Upper lobe of left lung (tissue), 6 donors: ENCODE data around the gene MYO7A. TPM values are rescaled to one million over a fixed set of nuclear protein-coding genes. Genes with fewer than 3 reads are reported as not detected.

Experiments
- ATAC-seq, 2 donors: fragments of 200-7000 bp; cut with Tn5 transposase; one replicate each; pipeline ENCODE4 v1.9.1; 2022; ENCODE audit warnings: mild to moderate bottlenecking in 2 of 2, moderate library complexity in 2 of 2; ENCODE audit not compliant: low FRiP score in 2 of 2
- DNase-seq, 2 donors: peaks; one replicate each; pipeline ENCODE4 v3.0.0-alpha.2; 2019 to 2020
- H3K27ac ChIP-seq, 4 donors: fragments of 200-600 bp; sonication (generic); one replicate each; pipeline ENCODE4 v1.5.1; 2016 to 2019
- H3K27me3 ChIP-seq, 4 donors: fragments of 200-600 bp; sonication (generic); one replicate each; pipeline ENCODE4 v1.5.1; 2017 to 2019
- H3K36me3 ChIP-seq, 4 donors: fragments of 200-600 bp; sonication (generic); one replicate each; pipeline ENCODE4 v1.5.1; 2016 to 2019
- H3K4me1 ChIP-seq, 4 donors: fragments of 200-600 bp; sonication (generic); one replicate each; pipeline ENCODE4 v1.5.1; 2018 to 2019
- H3K4me3 ChIP-seq, 4 donors: fragments of 200-600 bp; sonication (generic); one replicate each; pipeline ENCODE4 v1.5.1; 2017 to 2019; ENCODE audit warnings: mild to moderate bottlenecking in 2 of 4, moderate library complexity in 1 of 4
- H3K9me3 ChIP-seq, 4 donors: fragments of 200-600 bp; sonication (generic); one replicate each; pipeline ENCODE4 v1.5.1; 2018 to 2019
- CTCF ChIP-seq, 6 experiments: fragments of 450-650 bp in 4 of 6; fragments of 200-600 bp in 2 of 6; sonication (generic) in 2 of 6; IDR thresholded peaks; one replicate each; pipeline ENCODE4 v1.5.1; 2016 to 2019; ENCODE audit warnings: antibody characterized with exemption in 6 of 6
- EP300 ChIP-seq, 4 donors: sonication (generic); formaldehyde crosslinking; IDR thresholded peaks; one replicate each; pipeline ENCODE4 v1.5.1; 2017; ENCODE audit warnings: antibody characterized with exemption in 4 of 4, control low read depth in 2 of 4
- POLR2A ChIP-seq, 4 donors: fragments of 450-650 bp; IDR thresholded peaks; one replicate each; pipeline ENCODE4 v1.5.1; 2016 to 2017; ENCODE audit warnings: antibody characterized with exemption in 4 of 4, mild to moderate bottlenecking in 2 of 4
- POLR2AphosphoS5 ChIP-seq, 2 donors: sonication (generic); formaldehyde crosslinking; IDR thresholded peaks; one replicate each; pipeline ENCODE4 v1.5.1; 2017; ENCODE audit warnings: antibody characterized with exemption in 2 of 2
- WGBS, 2 donors: methylation state at CpG; one replicate each; pipeline ENCODE4 v1.1.5; 2017 to 2018; 5-methylcytosine and 5-hydroxymethylcytosine counted together
- total RNA-seq, 6 donors: library from RNA; depleted of rRNA in 4 of 6; stranded (reverse); fragments of >200 nt in 4 of 6; gene quantifications; one replicate each; pipeline versions ENCODE4 v1.1.0 to v1.2.1, GENCODE V29; 2016 to 2021
- donor health status: DM: no; HTN: no; CAD: no; lungs with moderate emphysema.
- donor health status: DM: no; HTN: yes; CAD: no; lungs with severe emphysema.

Gene MYO7A
- total RNA-seq, 6 donors from 2014 or later: 2.4 to 27.2 (median 6.2) TPM

GRCh38 chr11:77114089-77114463 lies 14.0 kb upstream of the MYO7A start:
- no peak overlapping the region for H3K27ac ChIP-seq
- DNase-seq (no peak), ATAC-seq (no peak)
- H3K27me3 ChIP-seq: no peaks in the 10 kb centered on the region
- no peak for TF ChIP-seq CTCF (IDR thresholded peaks at IDR 0.05)
- no peak for TF ChIP-seq POLR2AphosphoS5 (IDR thresholded peaks at IDR 0.05)
- no peak for TF ChIP-seq POLR2A (IDR thresholded peaks at IDR 0.05)
- no peak for TF ChIP-seq EP300 (IDR thresholded peaks at IDR 0.05)
- H3K36me3 ChIP-seq: peaks cover 0 to 6% (median 3%) of the 10 kb centered on the region in 4 donors
- H3K4me3 ChIP-seq: no peak overlapping the region
- H3K4me1 ChIP-seq: no peaks in the 10 kb centered on the region
- 95 to 97% methylated on average over 3 to 13 of the region's 13 CpGs for WGBS, 2 donors
- no peaks in the 10 kb centered on the region for H3K9me3 ChIP-seq

GRCh38 chr11:77115181-77115611 lies 12.8 kb upstream of the MYO7A start:
- DNase-seq (peak in 1 of 2 donors; percentile 84), ATAC-seq (no peak)
- H3K27me3 ChIP-seq: no peaks in the 10 kb centered on the region
- no peak overlapping the region for H3K4me3 ChIP-seq
- no peaks in the 10 kb centered on the region for H3K4me1 ChIP-seq
- no peak overlapping the region for H3K27ac ChIP-seq
- peaks cover 0 to 12% (median 5%) of the 10 kb centered on the region in 4 donors for H3K36me3 ChIP-seq
- H3K9me3 ChIP-seq: no peaks in the 10 kb centered on the region
- 89 to 97% methylated on average over 13 to 16 of the region's 16 CpGs for WGBS, 2 donors
- TF ChIP-seq EP300 (IDR thresholded peaks at IDR 0.05) (no peak), POLR2A (IDR thresholded peaks at IDR 0.05) (no peak), CTCF (IDR thresholded peaks at IDR 0.05) (peak in 1 of 6 experiments; percentile 19), POLR2AphosphoS5 (IDR thresholded peaks at IDR 0.05) (no peak)

- Histone ChIP-seq H3K27me3 (no peaks in the 10 kb centered on the region), H3K4me1 (no peaks in the 10 kb centered on the region), H3K9me3 (no peaks in the 10 kb centered on the region), H3K4me3 (no peak overlapping the region), H3K36me3 (peaks cover 0 to 18% (median 8%) of the 10 kb centered on the region in 4 donors), H3K27ac (no peak overlapping the region)
- no peak for TF ChIP-seq CTCF (IDR thresholded peaks at IDR 0.05)
- no peak for TF ChIP-seq POLR2A (IDR thresholded peaks at IDR 0.05)
- TF ChIP-seq POLR2AphosphoS5 (IDR thresholded peaks at IDR 0.05): no peak
- TF ChIP-seq EP300 (IDR thresholded peaks at IDR 0.05): no peak
- DNase-seq (no peak), ATAC-seq (no peak)
- WGBS, 2 donors: 89 to 93% methylated on average over 12 to 15 of the region's 15 CpGs
These were observed 12.1 kb upstream of the MYO7A start for GRCh38 chr11:77115956-77116355.

GRCh38 chr11:77117492-77117891 lies 10.6 kb upstream of the MYO7A start:
- TF ChIP-seq EP300 (IDR thresholded peaks at IDR 0.05) (no peak), POLR2A (IDR thresholded peaks at IDR 0.05) (no peak), CTCF (IDR thresholded peaks at IDR 0.05) (no peak), POLR2AphosphoS5 (IDR thresholded peaks at IDR 0.05) (no peak)
- Histone ChIP-seq H3K27ac (no peak overlapping the region), H3K27me3 (no peaks in the 10 kb centered on the region), H3K4me1 (no peaks in the 10 kb centered on the region), H3K9me3 (no peaks in the 10 kb centered on the region), H3K36me3 (peaks cover 0 to 24% (median 11%) of the 10 kb centered on the region in 4 donors), H3K4me3 (no peak overlapping the region)
- ATAC-seq: no peak
- 81 to 82% methylated on average over 7 of the region's 7 CpGs for WGBS, 2 donors
- no peak for DNase-seq

GRCh38 chr11:77118086-77118485 lies 10.0 kb upstream of the MYO7A start:
- 96% methylated on average over 17 of the region's 17 CpGs; no CpG with 5 or more reads in 1 of the 2 donors for WGBS, 2 donors

More at GRCh38 chr11:77118086-77118485, 10.0 kb upstream of the MYO7A start:
- H3K4me3 ChIP-seq: no peak overlapping the region
- DNase-seq (peak in 1 of 2 donors; percentile 75), ATAC-seq (no peak)
- no peaks in the 10 kb centered on the region for H3K9me3 ChIP-seq
- H3K27ac ChIP-seq: no peak overlapping the region
- H3K4me1 ChIP-seq: no peaks in the 10 kb centered on the region
- H3K27me3 ChIP-seq: no peaks in the 10 kb centered on the region
- TF ChIP-seq EP300 (IDR thresholded peaks at IDR 0.05): no peak
- TF ChIP-seq POLR2A (IDR thresholded peaks at IDR 0.05): no peak
- no peak for TF ChIP-seq POLR2AphosphoS5 (IDR thresholded peaks at IDR 0.05)
- TF ChIP-seq CTCF (IDR thresholded peaks at IDR 0.05): no peak
- peaks cover 0 to 24% (median 11%) of the 10 kb centered on the region in 4 donors for H3K36me3 ChIP-seq
